BJ (cell line): ENCODE data around the gene RAB3IL1. TPM values are rescaled to one million over a fixed set of nuclear protein-coding genes. Genes with fewer than 3 reads are reported as not detected.

Experiments
- CTCF ChIA-PET: fragments of 350-600 bp; formaldehyde crosslinking; extraction: SDS; loops from one replicate; lab custom pipeline; 2021; ENCODE audit warnings: antibody characterized with exemption, inconsistent platforms; lab: Yijun Ruan, JAX
- POLR2A ChIA-PET: fragments of 300-600 bp; sonication (Branson Sonifier 250); formaldehyde crosslinking; extraction: SDS; loops from one replicate; lab custom pipeline; 2021; ENCODE audit warnings: antibody characterized with exemption; lab: Charles Lee
- DNase-seq: peaks from one replicate; pipeline ENCODE4 v3.0.0-alpha.2; 2011; ENCODE audit warnings: low read depth
- H3K27me3 ChIP-seq: 2 replicates; pipeline ENCODE4 v1.6.0; 2011; ENCODE audit warnings: low read length; ENCODE audit not compliant: control insufficient read depth, insufficient read depth
- H3K36me3 ChIP-seq: 2 replicates; pipeline ENCODE4 v1.5.1; 2011; ENCODE audit warnings: low read length; ENCODE audit not compliant: control insufficient read depth, insufficient read depth
- H3K4me3 ChIP-seq: 2 replicates; pipeline ENCODE4 v1.5.1; 2011; ENCODE audit warnings: low read depth, mild to moderate bottlenecking, control low read depth, low read length
- CTCF ChIP-seq: IDR thresholded peaks from 2 replicates; pipeline ENCODE4 v1.5.1; 2011; ENCODE audit warnings: low read depth, mild to moderate bottlenecking, control low read depth, inconsistent platforms, low read length, moderate library complexity; ENCODE audit not compliant: insufficient read depth
- polyA plus RNA-seq: library from polyadenylated mRNA; depleted of rRNA; stranded (reverse); fragments of >200 nt; gene quantifications from 2 replicates; pipeline ENCODE4 v1.2.3, GENCODE V29; 2011

RAB3IL1 gene
- polyA plus RNA-seq, 1 experiment = 15.1 TPM

- ChIA-PET CTCF (interaction anchor here (0.6 to 10.2 kb wide), 9 partner anchors 14 to 155 kb away, joined by 3 to 374 read pairs (median 4); no protein-coding TSS in a partner anchor), POLR2A (no interaction called here)
- TF ChIP-seq CTCF = no peak
- Histone ChIP-seq H3K36me3 (no peaks in the 10 kb centered on the region), H3K4me3 (no peak overlapping the region), H3K27me3 (no peaks in the 10 kb centered on the region)
- no peak for DNase-seq
These were observed 34.2 kb upstream of the RAB3IL1 start for GRCh38 chr11:61951484-61952135.

GRCh38 chr11:61950035-61950547 lies 32.7 kb upstream of the RAB3IL1 start, which contains the start of gene BEST1:
BEST1 (plus strand) TSS chr11:61950351; CDS start chr11:61951807, 1,456 bp downstream.
- no peak for TF ChIP-seq CTCF
- CTCF ChIA-PET = interaction anchor here (0.9 to 10.2 kb wide), 10 partner anchors 19 to 203 kb away, joined by 3 to 374 read pairs (median 18); no protein-coding TSS in a partner anchor
- no peak for DNase-seq
- Histone ChIP-seq H3K27me3 (no peaks in the 10 kb centered on the region), H3K36me3 (no peaks in the 10 kb centered on the region), H3K4me3 (no peak within 1 kb of the TSS)
- POLR2A ChIA-PET = interaction anchor here (1.0 to 1.3 kb wide), 3 partner anchors 16 to 27 kb away, joined by 3 to 4 read pairs (median 3); no protein-coding TSS in a partner anchor

DNA sequence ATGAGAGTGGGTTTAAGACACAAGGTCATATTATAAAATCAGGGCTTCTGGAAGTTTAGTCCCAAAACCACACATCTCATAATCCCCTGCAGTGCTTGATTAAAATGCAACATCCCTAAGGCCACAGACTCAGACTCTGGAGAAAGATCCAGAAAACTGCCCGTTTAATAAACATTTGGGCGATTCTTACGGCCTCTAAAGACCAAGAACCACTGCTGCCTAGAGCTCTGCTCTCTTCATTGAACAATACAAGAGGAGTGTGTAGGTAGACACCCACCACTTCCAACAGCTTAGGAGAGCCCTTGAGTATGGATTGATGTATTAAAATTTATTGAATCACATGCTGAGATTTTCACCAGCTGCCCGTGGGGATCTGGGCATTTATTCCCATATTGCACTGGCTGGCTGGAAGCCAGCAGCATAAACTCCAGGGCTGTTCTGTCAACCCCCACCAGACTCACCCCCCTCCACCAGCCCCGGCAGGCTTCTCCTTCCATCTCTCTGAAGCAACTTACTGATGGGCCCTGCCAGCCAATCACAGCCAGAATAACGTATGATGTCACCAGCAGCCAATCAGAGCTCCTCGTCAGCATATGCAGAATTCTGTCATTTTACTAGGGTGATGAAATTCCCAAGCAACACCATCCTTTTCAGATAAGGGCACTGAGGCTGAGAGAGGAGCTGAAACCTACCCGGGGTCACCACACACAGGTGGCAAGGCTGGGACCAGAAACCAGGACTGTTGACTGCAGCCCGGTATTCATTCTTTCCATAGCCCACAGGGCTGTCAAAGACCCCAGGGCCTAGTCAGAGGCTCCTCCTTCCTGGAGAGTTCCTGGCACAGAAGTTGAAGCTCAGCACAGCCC lies 32.0 kb upstream of the RAB3IL1 start:
- ChIA-PET CTCF (interaction anchor here (0.9 to 10.2 kb wide), 10 partner anchors 12 to 202 kb away, joined by 3 to 374 read pairs (median 18); no protein-coding TSS in a partner anchor), POLR2A (interaction anchor here (1.0 to 1.3 kb wide), 3 partner anchors 16 to 26 kb away, joined by 3 to 4 read pairs (median 3); no protein-coding TSS in a partner anchor)
- Histone ChIP-seq H3K4me3 (no peak overlapping the region), H3K36me3 (no peaks in the 10 kb centered on the region), H3K27me3 (peaks cover 2% of the 10 kb centered on the region; the same call in 1 of the 2 replicates)
- DNase-seq = peak; percentile 95
- no peak for TF ChIP-seq CTCF

DNA sequence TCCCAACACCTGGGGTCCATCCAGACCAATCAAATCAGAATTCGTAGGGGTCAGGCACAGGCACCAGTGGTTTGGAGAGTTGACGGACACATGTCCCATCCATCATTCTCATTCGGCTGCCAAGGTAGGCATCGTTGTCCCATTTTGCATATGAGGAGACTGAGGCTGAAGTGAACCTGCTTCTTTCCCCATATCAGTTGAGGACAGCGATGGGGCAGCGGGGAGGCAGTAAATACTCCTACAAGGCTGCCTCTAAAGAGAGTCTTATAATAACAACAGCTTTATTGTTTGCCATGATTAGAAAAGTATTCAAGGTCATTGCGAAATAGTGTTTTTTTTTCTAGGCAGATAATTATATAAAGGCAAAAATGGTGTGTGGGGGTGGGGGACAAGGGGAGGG lies 31.1 kb upstream of the RAB3IL1 start:
- POLR2A ChIA-PET = interaction anchor here (0.6 kb wide), 1 partner anchor 19 kb away, joined by 3 read pairs; no protein-coding TSS in a partner anchor
- CTCF ChIA-PET = interaction anchor here (0.6 to 10.2 kb wide), 27 partner anchors 11 to 158 kb away, joined by 3 to 374 read pairs (median 10); partner anchors contain the start of genes FTH1 and RAB3IL1
- H3K27me3 ChIP-seq = peaks cover 2% of the 10 kb centered on the region
- no peaks in the 10 kb centered on the region for H3K36me3 ChIP-seq
- no peak overlapping the region for H3K4me3 ChIP-seq
- TF ChIP-seq CTCF = no peak
- no peak for DNase-seq
